ENCODE results near the gene ZNF804A. TPM values are rescaled to one million over a fixed set of nuclear protein-coding genes. Genes with fewer than 3 reads are reported as not detected.
"Not testable (repeated sequence)": the region's sequence is repeated elsewhere in the genome, so short reads cannot be mapped to it uniquely, and the experiment has no call there.

ZNF804A gene
- total and polyA plus RNA-seq, 4 donors, result 0.17 to 0.52 (median 0.26) TPM

DNA sequence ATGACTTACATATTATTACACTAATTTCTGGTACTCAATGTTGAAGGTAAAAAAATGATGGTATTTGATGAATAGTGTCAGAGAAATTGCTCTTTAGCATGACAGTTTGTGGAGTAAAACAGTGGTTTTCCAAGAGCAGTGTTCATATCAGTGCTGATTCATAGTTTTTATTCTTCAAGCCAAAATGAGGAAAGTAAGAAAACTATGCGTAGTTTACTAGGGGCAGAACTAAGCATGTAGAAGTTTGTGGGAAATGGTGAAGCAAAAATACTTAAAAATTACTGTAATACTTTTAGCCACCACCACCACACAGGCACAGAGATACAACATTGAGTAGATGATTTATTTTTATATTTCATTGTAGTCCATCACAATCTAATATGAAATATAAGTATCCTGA, 137.3 kb downstream of the ZNF804A start:
- Histone ChIP-seq H3K36me3 (ENCODE audit: control insufficient read depth in 4 of 4, insufficient read depth in 4 of 4, low read length in 4 of 4) (no peaks in the 10 kb centered on the region), H3K4me3 (no peak overlapping the region), H3K4me1 (ENCODE audit: control insufficient read depth in 5 of 5, insufficient read depth in 5 of 5, low read length in 5 of 5) (no peaks in the 10 kb centered on the region), H3K9me3 (ENCODE audit: control insufficient read depth in 4 of 4, insufficient read depth in 3 of 4, low read length in 3 of 4) (no peaks in the 10 kb centered on the region), H3K9ac (ENCODE audit: insufficient read depth in 1 of 2, low read length in 2 of 2) (no peak overlapping the region), H3K27me3 (ENCODE audit: control insufficient read depth in 3 of 3, insufficient read depth in 3 of 3, low read length in 2 of 3) (no peaks in the 10 kb centered on the region), H3K27ac (ENCODE audit: low read depth in 1 of 2, low read length in 1 of 2) (no peak overlapping the region)
- WGBS, 2 donors, result 80 to 92% methylated on average over 1 of the region's 1 CpG
- no peak for ATAC-seq (ENCODE audit: insufficient read depth, low FRiP score)
- TF ChIP-seq, protein P1, sequence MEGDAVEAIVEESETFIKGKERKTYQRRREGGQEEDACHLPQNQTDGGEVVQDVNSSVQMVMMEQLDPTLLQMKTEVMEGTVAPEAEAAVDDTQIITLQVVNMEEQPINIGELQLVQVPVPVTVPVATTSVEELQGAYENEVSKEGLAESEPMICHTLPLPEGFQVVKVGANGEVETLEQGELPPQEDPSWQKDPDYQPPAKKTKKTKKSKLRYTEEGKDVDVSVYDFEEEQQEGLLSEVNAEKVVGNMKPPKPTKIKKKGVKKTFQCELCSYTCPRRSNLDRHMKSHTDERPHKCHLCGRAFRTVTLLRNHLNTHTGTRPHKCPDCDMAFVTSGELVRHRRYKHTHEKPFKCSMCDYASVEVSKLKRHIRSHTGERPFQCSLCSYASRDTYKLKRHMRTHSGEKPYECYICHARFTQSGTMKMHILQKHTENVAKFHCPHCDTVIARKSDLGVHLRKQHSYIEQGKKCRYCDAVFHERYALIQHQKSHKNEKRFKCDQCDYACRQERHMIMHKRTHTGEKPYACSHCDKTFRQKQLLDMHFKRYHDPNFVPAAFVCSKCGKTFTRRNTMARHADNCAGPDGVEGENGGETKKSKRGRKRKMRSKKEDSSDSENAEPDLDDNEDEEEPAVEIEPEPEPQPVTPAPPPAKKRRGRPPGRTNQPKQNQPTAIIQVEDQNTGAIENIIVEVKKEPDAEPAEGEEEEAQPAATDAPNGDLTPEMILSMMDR (IDR thresholded peaks at IDR 0.05; ENCODE audit: control extremely low read depth, extremely low read depth), result no peak
- no peak for DNase-seq

DNA sequence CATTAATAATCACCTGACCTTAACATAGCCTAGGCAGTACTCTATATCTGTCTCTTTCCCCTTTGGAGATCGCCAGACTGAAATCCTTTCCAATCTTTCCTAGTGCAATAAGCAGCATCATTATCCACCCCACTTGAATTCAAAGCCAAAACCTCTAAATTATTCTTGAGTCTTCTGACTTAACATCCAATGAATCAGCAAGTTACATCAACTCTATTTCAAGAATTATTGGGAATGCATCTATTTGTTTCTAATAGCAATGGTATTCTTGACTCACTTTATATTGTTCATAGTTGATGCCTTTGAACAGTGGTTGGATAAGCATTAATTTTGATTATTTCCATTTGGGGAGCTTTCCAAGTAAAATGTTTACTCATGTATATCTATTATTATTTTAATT, 144.8 kb downstream of the ZNF804A start:
- ATAC-seq (ENCODE audit: insufficient read depth, low FRiP score) (no peak), DNase-seq (no peak)
- TF ChIP-seq, protein P1 (IDR thresholded peaks at IDR 0.05; ENCODE audit: control extremely low read depth, extremely low read depth), result no peak
- H3K9ac ChIP-seq (ENCODE audit: insufficient read depth in 1 of 2, low read length in 2 of 2), result no peak overlapping the region
- no peaks in the 10 kb centered on the region for H3K27me3 ChIP-seq (ENCODE audit: control insufficient read depth in 3 of 3, insufficient read depth in 3 of 3, low read length in 2 of 3)
- no peaks in the 10 kb centered on the region for H3K4me1 ChIP-seq (ENCODE audit: control insufficient read depth in 5 of 5, insufficient read depth in 5 of 5, low read length in 5 of 5)
- no peaks in the 10 kb centered on the region for H3K36me3 ChIP-seq (ENCODE audit: control insufficient read depth in 4 of 4, insufficient read depth in 4 of 4, low read length in 4 of 4)
- H3K4me3 ChIP-seq, result no peak overlapping the region
- no peak overlapping the region for H3K27ac ChIP-seq (ENCODE audit: low read depth in 1 of 2, low read length in 1 of 2)
- H3K9me3 ChIP-seq (ENCODE audit: control insufficient read depth in 4 of 4, insufficient read depth in 3 of 4, low read length in 3 of 4), result no peaks in the 10 kb centered on the region
- WGBS, 2 donors, result 90 to 93% methylated on average over 1 of the region's 1 CpG

DNA sequence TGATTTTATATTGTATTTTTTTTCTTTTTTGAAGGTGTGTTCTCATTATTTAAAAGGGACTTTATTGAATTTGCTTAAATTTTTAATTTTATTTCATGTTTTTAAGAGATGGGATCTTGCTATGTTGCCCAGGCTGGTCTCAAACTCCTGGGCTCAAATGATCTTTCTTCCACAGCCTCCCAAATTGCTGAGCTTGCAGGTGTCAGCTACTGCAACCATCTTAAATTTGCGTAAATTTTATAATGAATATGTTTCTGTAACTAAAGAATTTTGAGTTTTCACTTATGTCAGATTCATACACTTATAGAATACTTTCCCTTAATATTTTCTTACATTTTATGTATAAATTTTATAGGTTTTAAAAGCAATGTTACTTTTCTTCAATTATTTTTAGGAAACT, 157.8 kb downstream of the ZNF804A start:
- Histone ChIP-seq H3K4me1 (ENCODE audit: control insufficient read depth in 5 of 5, insufficient read depth in 5 of 5, low read length in 5 of 5) (no peaks in the 10 kb centered on the region), H3K36me3 (ENCODE audit: control insufficient read depth in 4 of 4, insufficient read depth in 4 of 4, low read length in 4 of 4) (no peaks in the 10 kb centered on the region), H3K27ac (ENCODE audit: low read depth in 1 of 2, low read length in 1 of 2) (no peak overlapping the region), H3K9me3 (ENCODE audit: control insufficient read depth in 4 of 4, insufficient read depth in 3 of 4, low read length in 3 of 4) (no peaks in the 10 kb centered on the region), H3K4me3 (no peak overlapping the region), H3K27me3 (ENCODE audit: control insufficient read depth in 3 of 3, insufficient read depth in 3 of 3, low read length in 2 of 3) (no peaks in the 10 kb centered on the region), H3K9ac (ENCODE audit: insufficient read depth in 1 of 2, low read length in 2 of 2) (no peak overlapping the region)
- ATAC-seq (ENCODE audit: insufficient read depth, low FRiP score) (no peak), DNase-seq (no peak)
- TF ChIP-seq, protein P1 (IDR thresholded peaks at IDR 0.05; ENCODE audit: control extremely low read depth, extremely low read depth), result no peak
- WGBS, 2 donors, result 91% methylated on average over 1 of the region's 1 CpG

DNA sequence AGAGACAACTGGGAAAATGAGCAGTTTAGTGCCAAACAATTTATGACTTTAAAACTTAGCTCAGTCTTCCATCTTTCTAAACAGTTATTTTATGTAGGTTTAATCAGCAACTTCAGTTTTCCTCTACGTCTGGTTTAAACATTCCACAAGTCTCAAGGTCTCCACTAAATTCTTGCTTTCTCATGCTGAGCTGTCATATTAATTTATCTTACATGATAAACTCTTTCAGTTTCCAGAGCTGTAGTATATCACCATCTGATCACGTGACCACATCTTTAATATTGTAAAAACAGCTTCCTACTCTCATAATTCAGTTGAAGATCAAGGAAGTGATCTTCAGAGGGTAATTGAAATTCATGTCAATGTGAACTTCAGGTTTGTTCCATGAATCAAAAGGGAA, 158.6 kb downstream of the ZNF804A start:
- Histone ChIP-seq H3K9me3 (ENCODE audit: control insufficient read depth in 4 of 4, insufficient read depth in 3 of 4, low read length in 3 of 4) (no peaks in the 10 kb centered on the region), H3K27ac (ENCODE audit: low read depth in 1 of 2, low read length in 1 of 2) (no peak overlapping the region), H3K4me3 (no peak overlapping the region), H3K9ac (ENCODE audit: insufficient read depth in 1 of 2, low read length in 2 of 2) (no peak overlapping the region), H3K27me3 (ENCODE audit: control insufficient read depth in 3 of 3, insufficient read depth in 3 of 3, low read length in 2 of 3) (no peaks in the 10 kb centered on the region), H3K4me1 (ENCODE audit: control insufficient read depth in 5 of 5, insufficient read depth in 5 of 5, low read length in 5 of 5) (no peaks in the 10 kb centered on the region), H3K36me3 (ENCODE audit: control insufficient read depth in 4 of 4, insufficient read depth in 4 of 4, low read length in 4 of 4) (no peaks in the 10 kb centered on the region)
- TF ChIP-seq, protein P1 (IDR thresholded peaks at IDR 0.05; ENCODE audit: control extremely low read depth, extremely low read depth), result no peak
- WGBS, 2 donors, result 20 to 26% methylated on average over 2 of the region's 2 CpGs
- DNase-seq (no peak), ATAC-seq (ENCODE audit: insufficient read depth, low FRiP score) (no peak)

DNA sequence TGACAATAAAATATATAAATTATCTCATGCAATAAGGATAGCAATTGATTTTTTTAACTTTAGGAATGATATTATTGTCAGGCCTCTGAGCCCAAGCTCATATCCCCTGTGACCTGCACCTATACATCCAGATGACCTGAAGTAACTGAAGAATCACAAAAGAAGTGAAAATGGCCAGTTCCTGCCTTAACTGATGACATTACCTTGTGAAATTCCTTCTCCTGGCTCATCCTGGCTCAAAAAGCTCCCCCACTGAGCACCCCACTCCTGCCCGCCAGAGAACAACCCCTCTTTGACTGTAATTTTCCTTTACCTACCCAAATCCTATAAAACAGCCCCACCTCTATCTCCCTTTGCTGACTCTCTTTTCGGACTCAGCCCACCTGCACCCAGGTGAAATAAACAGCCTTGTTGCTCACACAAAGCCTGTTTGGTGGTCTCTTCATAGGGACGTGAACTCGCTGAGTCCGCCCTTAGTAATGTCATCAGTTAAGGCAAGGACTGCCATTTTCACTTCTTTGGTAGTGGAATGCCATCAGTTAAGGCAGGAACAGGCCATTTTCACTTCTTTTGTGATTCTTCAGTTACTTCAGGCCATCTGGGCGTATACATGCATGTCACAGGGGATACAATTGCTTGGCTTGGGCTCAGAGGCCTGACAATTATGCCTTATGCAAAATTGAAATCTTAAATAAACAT, 161.4 kb downstream of the ZNF804A start:
- not testable (repeated sequence) for H3K27me3 ChIP-seq (ENCODE audit: control insufficient read depth in 3 of 3, insufficient read depth in 3 of 3, low read length in 2 of 3); H3K27ac ChIP-seq (ENCODE audit: low read depth in 1 of 2, low read length in 1 of 2); DNase-seq; H3K4me3 ChIP-seq; ATAC-seq (ENCODE audit: insufficient read depth, low FRiP score); H3K9ac ChIP-seq (ENCODE audit: insufficient read depth in 1 of 2, low read length in 2 of 2); H3K9me3 ChIP-seq (ENCODE audit: control insufficient read depth in 4 of 4, insufficient read depth in 3 of 4, low read length in 3 of 4); H3K36me3 ChIP-seq (ENCODE audit: control insufficient read depth in 4 of 4, insufficient read depth in 4 of 4, low read length in 4 of 4); H3K4me1 ChIP-seq (ENCODE audit: control insufficient read depth in 5 of 5, insufficient read depth in 5 of 5, low read length in 5 of 5)
- 91 to 93% methylated on average over 5 to 6 of the region's 6 CpGs for WGBS, 2 donors

Measured in lung (tissue), 12 donors.